ENCODE results near the gene SSBP4. TPM values are rescaled to one million over a fixed set of nuclear protein-coding genes. Genes with fewer than 3 reads are reported as not detected.
A peak's percentile ranks its signal among the peaks of the same experiment; 100 is the strongest.

Gene SSBP4
- total and polyA plus RNA-seq, 2 of the 4 experiments (the other 2 are of a cell fraction): 14.9 to 39.7 TPM

DNA sequence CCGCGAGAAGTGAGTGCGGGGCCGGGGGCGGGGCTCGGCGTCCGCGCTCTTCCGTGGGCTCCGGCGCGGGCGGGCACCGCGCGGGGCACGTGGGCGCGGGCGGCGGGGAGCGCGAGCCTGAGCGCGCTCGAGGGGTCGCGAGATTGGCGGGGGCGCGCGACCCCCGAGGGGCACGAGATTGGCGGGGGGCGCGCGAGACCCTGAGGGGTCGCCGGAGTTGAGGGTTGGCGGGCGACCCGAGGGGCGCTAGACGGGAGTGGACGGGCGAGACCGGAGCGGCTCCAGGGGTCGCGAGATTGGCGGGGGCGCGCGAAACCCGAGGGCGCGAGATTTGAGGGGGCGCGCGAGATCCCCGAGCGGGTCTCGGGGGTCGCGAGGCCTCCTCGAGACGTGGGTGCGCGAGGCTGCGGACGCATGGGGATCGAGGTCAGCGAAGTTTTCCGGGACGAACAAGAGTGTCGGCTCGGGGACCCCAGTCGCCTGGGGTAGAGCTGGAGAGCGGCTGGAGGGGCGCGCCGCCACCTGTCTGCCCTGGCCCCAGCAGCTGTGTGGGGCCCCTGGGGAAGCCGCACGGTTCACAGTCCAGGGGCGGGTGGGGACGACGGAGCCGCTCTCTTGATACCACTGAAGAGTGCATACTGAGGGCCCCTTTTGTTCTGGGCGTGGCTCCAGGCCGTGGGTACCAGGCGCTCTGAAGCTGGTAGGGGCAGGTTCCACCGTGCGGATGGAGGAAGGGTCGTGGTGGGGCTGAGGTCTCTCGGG lies 682 bp downstream of the SSBP4 start:
- H3K18ac ChIP-seq (ENCODE audit: low read depth, low read length): no peak overlapping the region
- H4K8ac ChIP-seq (ENCODE audit: low read depth in 2 of 2, low read length in 2 of 2): no peak overlapping the region; a peak in 1 of 4 replicates
- DNase-seq (no peak), ATAC-seq (ENCODE audit: low read depth) (no peak)
- H3K27me3 ChIP-seq (ENCODE audit: control insufficient read depth, insufficient read depth, low read length): no peaks in the 10 kb centered on the region
- H3K27ac ChIP-seq (ENCODE audit: insufficient read depth, low read length): peak overlapping the region; percentile 10; the same call in 1 of the 2 replicates
- H2BK120ac ChIP-seq (ENCODE audit: low read depth, low read length): peak overlapping the region; percentile 3; the same call in 1 of the 2 replicates
- CTCF ChIA-PET: interaction anchor here (0.9 kb wide), 1 partner anchor 34 kb away, joined by 4 read pairs; the partner anchor contains the start of gene GDF15
- no peak overlapping the region for H2BK20ac ChIP-seq (ENCODE audit: low read depth, low read length)
- H3K4ac ChIP-seq (ENCODE audit: low read depth, low read length): peak overlapping the region; percentile 47
- H3K36me3 ChIP-seq (ENCODE audit: control insufficient read depth, insufficient read depth, low read length): no peaks in the 10 kb centered on the region
- BruUV-seq (replicated peaks): no TSS peak
- peak overlapping the region; percentile 64 for H3K14ac ChIP-seq (replicated peaks; ENCODE audit: low read depth, low read length)
- H3K4me2 ChIP-seq (ENCODE audit: low read depth, low read length): peak overlapping the region; percentile 71
- H3K23ac ChIP-seq (ENCODE audit: low read depth, low read length): peak overlapping the region; percentile 86
- H3K9ac ChIP-seq (ENCODE audit: low read depth, low read length): peak overlapping the region; percentile 74
- dilution Hi-C loops (cut with HindIII; ENCODE audit: low sequenced_read_pairs, unreplicated experiment) (no loop called here), intact Hi-C loops (cut with micrococcal nuclease) (loop anchor here (5.0 to 10.0 kb wide), 2 partner anchors 143 to 215 kb away; partner anchors contain the start of gene RAB3A), in situ Hi-C loops (cut with MboI; ENCODE audit: low sequenced_read_pairs) (loop anchor here (10.0 kb wide), 2 partner anchors 225 to 305 kb away; partner anchors contain the start of gene MPV17L2)
- H3K4me3 ChIP-seq (ENCODE audit: insufficient read depth, low read depth, low read length): peak overlapping the region; percentile 68
- H2AK5ac ChIP-seq (ENCODE audit: low read depth, low read length): peak overlapping the region; percentile 16
- H2AK9ac ChIP-seq (replicated peaks; ENCODE audit: low read depth, low read length, poor library complexity): peak overlapping the region; percentile 95
- POLR2A ChIA-PET (ENCODE audit: unreplicated experiment): no interaction called here
- H2BK5ac ChIP-seq (ENCODE audit: low read depth, low read length, poor library complexity, severe bottlenecking): no peak overlapping the region
- no peak overlapping the region for H2BK15ac ChIP-seq (ENCODE audit: low read depth, low read length)
- peaks cover 44% of the 10 kb centered on the region for H4K20me1 ChIP-seq (ENCODE audit: insufficient read depth, low read length)
- TF ChIP-seq, protein P1, sequence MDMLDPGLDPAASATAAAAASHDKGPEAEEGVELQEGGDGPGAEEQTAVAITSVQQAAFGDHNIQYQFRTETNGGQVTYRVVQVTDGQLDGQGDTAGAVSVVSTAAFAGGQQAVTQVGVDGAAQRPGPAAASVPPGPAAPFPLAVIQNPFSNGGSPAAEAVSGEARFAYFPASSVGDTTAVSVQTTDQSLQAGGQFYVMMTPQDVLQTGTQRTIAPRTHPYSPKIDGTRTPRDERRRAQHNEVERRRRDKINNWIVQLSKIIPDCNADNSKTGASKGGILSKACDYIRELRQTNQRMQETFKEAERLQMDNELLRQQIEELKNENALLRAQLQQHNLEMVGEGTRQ (IDR thresholded peaks at IDR 0.05; ENCODE audit: low read depth, low read length): peak; percentile 56
- TF ChIP-seq, protein P2, sequence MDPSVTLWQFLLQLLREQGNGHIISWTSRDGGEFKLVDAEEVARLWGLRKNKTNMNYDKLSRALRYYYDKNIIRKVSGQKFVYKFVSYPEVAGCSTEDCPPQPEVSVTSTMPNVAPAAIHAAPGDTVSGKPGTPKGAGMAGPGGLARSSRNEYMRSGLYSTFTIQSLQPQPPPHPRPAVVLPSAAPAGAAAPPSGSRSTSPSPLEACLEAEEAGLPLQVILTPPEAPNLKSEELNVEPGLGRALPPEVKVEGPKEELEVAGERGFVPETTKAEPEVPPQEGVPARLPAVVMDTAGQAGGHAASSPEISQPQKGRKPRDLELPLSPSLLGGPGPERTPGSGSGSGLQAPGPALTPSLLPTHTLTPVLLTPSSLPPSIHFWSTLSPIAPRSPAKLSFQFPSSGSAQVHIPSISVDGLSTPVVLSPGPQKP (IDR thresholded peaks at IDR 0.05; ENCODE audit: borderline replicate concordance, low read depth, low read length): no peak
- TF ChIP-seq RAD21 (IDR thresholded peaks at IDR 0.05; ENCODE audit: low read length) (no peak), RFX5 (IDR thresholded peaks at IDR 0.05; ENCODE audit: low read depth, low read length) (no peak), MAFK (IDR thresholded peaks at IDR 0.05; ENCODE audit: low read depth, low read length) (no peak), BHLHE40 (IDR thresholded peaks at IDR 0.05; ENCODE audit: low read depth, low read length) (no peak), POLR2A (IDR thresholded peaks at IDR 0.05; ENCODE audit: low read depth, low read length) (peak; percentile 20; the same call in 1 of the 2 replicates), CHD1 (IDR thresholded peaks at IDR 0.05; ENCODE audit: low read depth, low read length) (no peak)
- peak overlapping the region; percentile 17; the same call in 1 of the 2 replicates for H3K56ac ChIP-seq (ENCODE audit: extremely low read depth, insufficient read depth, low read length)
- peak overlapping the region; percentile 97 for H2AFZ ChIP-seq (replicated peaks; ENCODE audit: low read length, poor library complexity)
- H4K91ac ChIP-seq (ENCODE audit: insufficient read depth, low read depth, low read length): no peak overlapping the region; the same call in 1 of the 2 replicates
- H3K9me1 ChIP-seq (ENCODE audit: insufficient read depth, low read length): peaks cover 16% of the 10 kb centered on the region; the same call in 1 of the 2 replicates
- peaks cover 0 to 58% of the 10 kb centered on the region in 2 experiments for H3K79me1 ChIP-seq (ENCODE audit: low read depth in 1 of 2, low read length in 2 of 2)
- no peaks in the 10 kb centered on the region for H3K9me3 ChIP-seq (ENCODE audit: control insufficient read depth, insufficient read depth, low read length)
- H4K5ac ChIP-seq (ENCODE audit: low read depth, low read length): no peak overlapping the region
- 0% methylated on average over 71 of the region's 97 CpGs; no CpG with 5 or more reads in 1 of the 2 experiments for WGBS, 2 experiments (ENCODE audit: extremely low coverage in 2 of 2, insufficient read length in 1 of 2)
- peaks cover 33% of the 10 kb centered on the region for H3K4me1 ChIP-seq (ENCODE audit: control insufficient read depth, insufficient read depth, low read length)
